ENCODE data around the gene PLAC8.
"Not testable (repeated sequence)": the region's sequence is repeated elsewhere in the genome, so short reads cannot be mapped to it uniquely, and the experiment has no call there.

PLAC8 gene

DNA sequence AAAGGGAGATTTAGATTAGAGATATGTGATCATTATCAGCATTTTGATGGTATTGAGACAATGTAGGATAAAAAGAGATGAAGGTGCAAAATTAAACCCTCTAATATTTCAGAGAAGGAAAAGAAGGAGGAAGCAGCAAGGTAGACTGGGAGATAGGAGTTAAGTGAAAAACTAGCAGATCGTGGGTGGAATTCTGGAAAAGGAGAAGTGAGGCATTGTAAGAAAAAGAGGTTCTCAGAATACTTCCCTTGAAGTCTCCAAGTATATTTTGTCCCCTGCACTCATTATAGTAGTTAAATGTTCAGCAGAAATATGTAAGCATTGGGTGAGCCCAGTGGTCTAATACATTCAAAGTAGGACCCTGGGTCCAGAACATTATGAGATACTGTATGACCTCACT lies 49.3 kb downstream of the PLAC8 start:
- DNase-seq, result no peak

DNA sequence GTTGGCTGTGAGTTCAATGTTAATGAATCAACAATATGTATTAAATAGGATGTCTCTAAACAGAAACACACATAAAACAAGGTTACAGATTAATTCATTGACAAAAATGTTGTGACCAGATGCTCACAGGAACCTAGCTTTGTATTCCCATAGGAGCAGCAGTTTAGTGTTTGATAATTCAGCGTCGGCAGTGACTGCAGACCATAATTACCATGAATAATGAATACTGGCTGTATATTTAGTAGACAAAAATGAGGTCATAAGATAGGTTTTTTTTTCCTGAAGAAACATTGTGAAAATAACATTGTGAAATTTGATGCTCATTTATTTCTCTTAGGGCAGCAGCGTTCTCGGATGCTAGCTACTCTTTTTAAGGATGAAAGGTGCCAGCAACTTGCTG lies 51.8 kb downstream of the PLAC8 start:
- no peak for DNase-seq

DNA sequence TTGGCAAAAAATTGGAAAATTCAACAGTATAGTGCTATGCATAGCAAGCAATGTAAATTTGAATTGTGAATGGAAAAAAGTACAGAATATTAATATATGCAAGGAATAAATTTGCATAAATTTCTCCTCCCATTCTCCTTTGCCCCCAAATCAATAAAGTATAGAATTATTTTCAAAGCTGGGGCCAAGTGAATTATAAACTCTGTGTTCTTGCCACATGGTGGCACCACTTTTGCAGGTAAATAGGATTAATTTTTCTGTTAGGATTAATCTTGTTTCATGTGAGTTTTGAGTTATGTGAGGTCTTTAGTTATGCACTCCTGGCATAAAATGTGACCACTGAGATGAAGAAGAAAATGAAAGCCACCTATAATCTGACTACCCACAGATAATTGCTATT lies 59.6 kb downstream of the PLAC8 start:
- DNase-seq, result peak; percentile 53

DNA sequence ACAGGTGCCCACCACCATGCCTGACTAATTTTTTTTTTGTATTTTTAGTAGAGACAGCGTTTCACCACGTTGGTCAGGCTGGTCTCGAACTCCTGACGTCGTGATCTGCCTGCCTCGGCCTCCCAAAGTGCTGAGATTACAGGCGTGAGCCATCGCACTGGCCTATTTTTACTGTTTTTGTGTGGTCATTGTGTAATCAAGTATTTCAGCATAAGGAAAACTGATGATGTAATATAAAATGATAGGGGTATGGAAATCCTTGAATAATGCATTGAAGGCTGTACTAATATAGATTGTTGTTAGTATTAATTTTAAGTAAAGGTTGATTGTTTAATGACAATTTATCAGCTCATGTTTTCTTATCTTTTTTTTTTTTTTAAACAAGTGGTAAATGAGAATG lies 65.7 kb downstream of the PLAC8 start:
- DNase-seq, result not testable (repeated sequence)

DNA sequence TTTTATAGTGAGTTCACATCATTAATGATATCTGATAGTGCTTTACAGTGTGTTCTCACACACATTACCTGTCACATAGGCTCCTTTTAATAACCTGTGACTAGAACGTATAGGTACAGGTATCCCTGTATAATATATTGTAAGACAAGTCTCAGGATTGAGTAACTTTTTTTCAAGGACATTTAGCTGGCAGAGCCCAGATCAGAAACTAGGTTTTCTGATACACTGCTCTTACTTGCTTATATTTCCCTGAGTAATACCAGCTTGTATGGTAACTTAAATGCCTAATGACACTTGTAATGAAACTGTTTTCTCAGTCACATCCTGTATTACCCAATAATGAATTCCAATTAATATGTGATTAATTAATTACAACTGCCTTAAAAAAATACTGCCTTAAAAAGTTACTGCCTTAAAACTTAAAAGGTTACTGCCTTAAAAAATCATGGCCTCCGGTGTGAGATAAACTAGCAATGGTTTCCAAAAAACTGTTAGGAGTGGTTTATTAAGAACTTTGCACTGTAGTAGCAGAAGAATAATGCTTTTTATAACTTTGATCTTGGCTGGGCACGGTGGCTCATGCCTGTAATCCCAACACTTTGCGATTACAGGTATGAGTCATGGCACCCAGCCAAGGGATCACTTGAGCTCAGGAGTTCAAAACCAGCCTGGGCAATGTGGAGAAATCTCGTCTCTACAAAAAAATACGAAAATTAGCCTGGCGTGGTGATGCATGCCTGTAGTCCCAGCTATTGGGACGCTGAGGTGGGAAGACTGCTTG lies 67.6 kb downstream of the PLAC8 start:
- DNase-seq, result no peak

DNA sequence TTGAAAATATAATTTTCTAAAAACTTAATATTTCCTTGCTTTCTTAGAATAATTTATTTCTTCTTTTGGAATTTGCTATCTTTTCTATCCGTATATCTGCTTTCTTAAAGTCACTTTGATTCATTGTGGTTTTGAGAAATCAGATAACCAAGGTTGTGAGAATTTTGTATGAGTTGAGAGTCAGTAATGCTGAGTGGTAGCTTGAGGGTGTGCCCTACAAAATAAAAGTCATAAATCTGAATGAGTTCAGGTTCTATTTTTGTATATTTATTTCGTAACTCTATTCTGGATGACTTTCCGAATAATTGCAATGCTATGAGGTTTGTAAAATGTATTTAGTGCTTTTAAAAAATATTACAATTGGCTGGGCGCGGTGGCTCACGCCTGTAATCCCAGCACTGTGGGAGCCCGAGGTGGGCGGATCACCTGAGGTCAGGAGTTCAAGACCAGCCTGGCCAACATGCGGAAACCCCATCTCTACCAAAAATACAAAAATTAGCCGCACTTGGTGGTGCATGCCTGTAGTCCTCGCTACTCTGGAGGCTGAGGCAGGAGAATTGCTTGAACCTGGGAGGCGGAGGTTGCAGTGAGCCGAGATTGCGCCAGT lies 70.6 kb downstream of the PLAC8 start:
- peak; percentile 34 for DNase-seq

DNA sequence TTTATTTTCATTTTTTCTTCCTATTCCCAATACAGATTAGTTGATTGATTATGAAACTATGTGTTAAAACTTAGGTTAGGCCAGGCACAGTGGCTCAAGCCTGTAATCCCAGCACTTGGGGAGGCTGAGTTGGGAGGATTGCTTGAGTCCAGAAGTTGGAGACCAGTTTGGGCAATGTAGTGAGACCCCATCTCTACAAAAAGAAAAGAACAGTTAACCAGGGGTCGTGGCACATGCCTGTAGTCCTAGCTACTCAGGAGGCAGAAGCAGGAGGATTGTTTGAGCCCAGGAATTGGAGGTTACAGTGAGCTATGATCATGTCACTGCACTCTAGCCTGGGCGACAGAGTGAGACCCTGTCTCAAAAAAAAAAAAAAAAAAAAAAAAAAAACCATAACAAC lies 71.4 kb downstream of the PLAC8 start:
- DNase-seq, result not testable (repeated sequence)

DNA sequence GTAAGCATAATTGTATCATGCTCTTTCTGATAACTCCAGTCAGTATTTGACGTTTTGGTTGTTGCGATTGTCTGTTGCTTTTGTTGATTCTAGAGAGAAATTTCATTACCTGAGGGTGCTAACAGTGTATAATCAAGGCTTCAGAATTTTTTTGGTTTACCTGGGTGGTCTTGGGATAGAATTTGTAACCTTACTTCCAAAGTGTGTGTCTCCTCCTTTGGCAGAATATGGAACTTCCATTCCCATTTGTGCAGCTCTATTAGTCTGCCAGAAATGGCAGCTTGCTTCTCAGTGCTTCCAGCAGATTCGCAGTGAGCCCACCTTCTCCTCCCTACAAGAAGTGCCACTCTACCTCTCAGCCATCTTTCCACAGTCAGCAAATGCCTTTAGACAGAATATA lies 74.3 kb downstream of the PLAC8 start:
- DNase-seq, result no peak

Data from hematopoietic multipotent progenitor cell treated with erythropoietin and hydrocortisone succinate and interleukin-3 and kit ligand, for 6 days (in vitro differentiated cells).